Loucy (cell line): ENCODE data around the gene FBXL14.

Experiments
- EZH2phosphoT487 ChIP-seq: fragments of 200-600 bp; IDR thresholded peaks from 2 replicates; pipeline ENCODE4 v1.6.1; 2018; ENCODE audit warnings: antibody characterized with exemption, mild to moderate bottlenecking, moderate library complexity, borderline replicate concordance
- TF ChIP-seq, protein P1 (sequence below): fragments of 200-600 bp; sonication (generic); conservative IDR thresholded peaks from 2 replicates; pipeline ENCODE4 v1.5.1; 2014; ENCODE audit warnings: mild to moderate bottlenecking, antibody characterized with exemption, low read length

DNA sequence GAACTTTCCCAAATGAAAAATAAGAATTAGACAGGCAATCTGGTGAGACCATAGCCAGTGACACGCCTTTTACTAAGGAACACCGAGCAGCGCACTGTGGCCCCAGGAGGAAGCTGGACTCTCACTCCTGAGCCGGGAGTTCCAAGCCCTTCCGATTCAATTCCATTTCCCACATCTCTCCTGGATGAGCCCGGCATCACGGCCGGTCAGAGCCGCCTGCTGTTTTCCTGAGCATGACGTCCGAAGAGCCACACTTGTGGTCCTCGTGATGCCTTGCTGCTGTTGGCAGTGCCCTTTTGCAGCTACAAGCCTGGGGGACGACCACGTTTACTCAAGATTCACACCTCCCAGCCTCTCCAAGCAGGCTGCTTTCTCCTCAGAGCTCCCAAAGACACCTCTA, 40.8 kb downstream of the FBXL14 start:
- TF ChIP-seq EZH2phosphoT487: no peak
- TF ChIP-seq, protein P1, sequence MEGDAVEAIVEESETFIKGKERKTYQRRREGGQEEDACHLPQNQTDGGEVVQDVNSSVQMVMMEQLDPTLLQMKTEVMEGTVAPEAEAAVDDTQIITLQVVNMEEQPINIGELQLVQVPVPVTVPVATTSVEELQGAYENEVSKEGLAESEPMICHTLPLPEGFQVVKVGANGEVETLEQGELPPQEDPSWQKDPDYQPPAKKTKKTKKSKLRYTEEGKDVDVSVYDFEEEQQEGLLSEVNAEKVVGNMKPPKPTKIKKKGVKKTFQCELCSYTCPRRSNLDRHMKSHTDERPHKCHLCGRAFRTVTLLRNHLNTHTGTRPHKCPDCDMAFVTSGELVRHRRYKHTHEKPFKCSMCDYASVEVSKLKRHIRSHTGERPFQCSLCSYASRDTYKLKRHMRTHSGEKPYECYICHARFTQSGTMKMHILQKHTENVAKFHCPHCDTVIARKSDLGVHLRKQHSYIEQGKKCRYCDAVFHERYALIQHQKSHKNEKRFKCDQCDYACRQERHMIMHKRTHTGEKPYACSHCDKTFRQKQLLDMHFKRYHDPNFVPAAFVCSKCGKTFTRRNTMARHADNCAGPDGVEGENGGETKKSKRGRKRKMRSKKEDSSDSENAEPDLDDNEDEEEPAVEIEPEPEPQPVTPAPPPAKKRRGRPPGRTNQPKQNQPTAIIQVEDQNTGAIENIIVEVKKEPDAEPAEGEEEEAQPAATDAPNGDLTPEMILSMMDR: no peak
